Stimulated activated CD4-positive, alpha-beta T cell treated with anti-CD3 and anti-CD28 coated beads, Interleukin-15, amount 100 ng/mL, for 48 hours (primary cell): ENCODE results near the gene F10.

Experiments
- DNase-seq, 2 donors: peaks; one replicate each; pipeline ENCODE4 v3.0.0-alpha.2; 2020; ENCODE audit warnings: low read depth in 2 of 2

F10 gene

GRCh38 chr13:113169277-113170272 is 47.0 kb downstream of the F10 start:
- no peak for DNase-seq

GRCh38 chr13:113170511-113170910 is 47.9 kb downstream of the F10 start:
- no peak for DNase-seq

- no peak for DNase-seq
Observed at GRCh38 chr13:113171250-113172125, 48.9 kb downstream of the F10 start.

- no peak for DNase-seq
Observed at GRCh38 chr13:113172419-113172926, 49.9 kb downstream of the F10 start.

GRCh38 chr13:113176280-113176679 is 53.7 kb downstream of the F10 start:
- DNase-seq, result no peak

- DNase-seq, result no peak
Observed at GRCh38 chr13:113176822-113177221, 54.2 kb downstream of the F10 start.

- no peak for DNase-seq
Observed at GRCh38 chr13:113178070-113178895, 55.7 kb downstream of the F10 start.

- DNase-seq, result no peak
Observed at GRCh38 chr13:113178896-113179167, 56.2 kb downstream of the F10 start.

- DNase-seq, result no peak
Observed at GRCh38 chr13:113179374-113180230, 57.0 kb downstream of the F10 start.

- no peak for DNase-seq
Observed at GRCh38 chr13:113182046-113182445, 59.4 kb downstream of the F10 start.

GRCh38 chr13:113183450-113184129 is 61.0 kb downstream of the F10 start:
- DNase-seq, result no peak

- no peak for DNase-seq
Observed at GRCh38 chr13:113184568-113185440, 62.2 kb downstream of the F10 start.

GRCh38 chr13:113186061-113186900 is 63.7 kb downstream of the F10 start:
- DNase-seq, result no peak

- DNase-seq, result peak; percentile 66 to 68
Observed at GRCh38 chr13:113187263-113187669, 64.7 kb downstream of the F10 start.

- DNase-seq, result no peak
Observed at GRCh38 chr13:113187883-113188665, 65.5 kb downstream of the F10 start.

GRCh38 chr13:113190181-113190580 is 67.6 kb downstream of the F10 start:
- DNase-seq, result no peak

- no peak for DNase-seq
Observed at GRCh38 chr13:113192279-113192678, 69.7 kb downstream of the F10 start.
